Adrenal gland (tissue), 12 donors: ENCODE measurements around the gene KRTAP4-16. TPM values are rescaled to one million over a fixed set of nuclear protein-coding genes. Genes with fewer than 3 reads are reported as not detected.
"Not testable (repeated sequence)": the region's sequence is repeated elsewhere in the genome, so short reads cannot be mapped to it uniquely, and the experiment has no call there.

Experiments
- DNase-seq, 7 donors: peaks; one replicate each; pipeline ENCODE4 v3.0.0-alpha.2; 2019 to 2020
- H3K27ac ChIP-seq, 5 donors: fragments of 200-600 bp; sonication (generic) in 4 of 5; 1 replicate in 3 of 5; 2 replicates in 2 of 5; pipeline versions ENCODE4 v1.5.1 to v1.8.0; 2016 to 2020; ENCODE audit warnings: mild to moderate bottlenecking in 1 of 5
- H3K27me3 ChIP-seq: fragments of 200-600 bp; 2 replicates; pipeline ENCODE4 v1.8.0; 2021
- H3K36me3 ChIP-seq, 2 donors: fragments of 200-600 bp; replicated peaks in 1 of 2; 1 replicate in 1 of 2; 2 replicates in 1 of 2; pipeline versions ENCODE4 v1.5.1 to v1.8.0; 2018 to 2022
- H3K4me1 ChIP-seq, 2 donors: fragments of 200-600 bp; replicated peaks in 1 of 2; 1 replicate in 1 of 2; 2 replicates in 1 of 2; pipeline versions ENCODE4 v1.5.1 to v1.8.0; 2018 to 2021
- H3K4me3 ChIP-seq, 4 donors: fragments of 200-600 bp; sonication (generic) in 3 of 4; one replicate each; pipeline ENCODE4 v1.5.1; 2016 to 2018
- H3K9me3 ChIP-seq, 3 donors: fragments of 200-600 bp; sonication (generic) in 1 of 3; replicated peaks in 1 of 3; 1 replicate in 2 of 3; 2 replicates in 1 of 3; pipeline versions ENCODE4 v1.5.1 to v1.8.0; 2016 to 2021
- POLR2A ChIP-seq, 2 donors: fragments of 450-650 bp; IDR thresholded peaks; one replicate each; pipeline ENCODE4 v1.6.1; 2017; ENCODE audit warnings: antibody characterized with exemption in 2 of 2, mild to moderate bottlenecking in 2 of 2, moderate library complexity in 1 of 2
- WGBS, 4 donors: extraction: QIAGEN DNeasy Blood & Tissue Kit in 2 of 4; methylation state at CpG; one replicate each; pipeline versions ENCODE4 v1.1.5 to v1.1.7; 2013 to 2017; 5-methylcytosine and 5-hydroxymethylcytosine counted together
- intact Hi-C, 2 donors: fragments of 100-400 bp; cut with DNase I; formaldehyde crosslinking; loops; one replicate each; pipeline versions ENCODE4 v1.14.1 to v1.15.0; 2022 to 2023
- polyA plus RNA-seq, 3 donors: library from polyadenylated mRNA; stranded (reverse); fragments of 200-250 nt in 2 of 3; fragments of 350-450 nt in 1 of 3; fragmentation: Illumina TruSeq in 1 of 3; extraction: RNeasy Lipid Tissue Mini Kit (QIAGEN cat#74804) in 1 of 3; gene quantifications; one replicate each; pipeline ENCODE4 v1.2.3, GENCODE V29; 2013 to 2014
- total RNA-seq, 9 donors: library from RNA; depleted of rRNA in 4 of 9; stranded (reverse); fragments of >200 nt in 4 of 9; fragments of 120-200 nt in 1 of 9; fragmentation: NEBNext Ultra II Directional in 1 of 9; extraction: Animal tissue kit (Norgen Biotek cat#: 25700) in 1 of 9; gene quantifications; one replicate each; pipeline versions ENCODE4 v1.1.0 to v1.2.4, GENCODE V29; 2013 to 2023
- TF ChIP-seq, protein P1 (sequence below), 6 experiments: fragments of 450-650 bp in 4 of 6; fragments of 200-600 bp in 2 of 6; sonication (generic) in 1 of 6; IDR thresholded peaks; 1 replicate in 5 of 6; 2 replicates in 1 of 6; pipeline versions ENCODE4 v1.5.1 to v1.8.0; 2016 to 2021; ENCODE audit warnings: antibody characterized with exemption in 6 of 6, mild to moderate bottlenecking in 2 of 6, moderate library complexity in 1 of 6
- donor health status: healthy with polysubstance abuse.
- donor health status: Bipolar disorder and iron deficiency.
- donor health status: DM: yes; HTN: yes; CAD: no.
- donor health status: DM: no; HTN: no; CAD: no.
- donor health status: DM: no; HTN: no; CAD: no.
- donor health status: DM: yes; HTN: yes; CAD: no.

Gene KRTAP4-16
- total and polyA plus RNA-seq, 12 donors: not detected

DNA sequence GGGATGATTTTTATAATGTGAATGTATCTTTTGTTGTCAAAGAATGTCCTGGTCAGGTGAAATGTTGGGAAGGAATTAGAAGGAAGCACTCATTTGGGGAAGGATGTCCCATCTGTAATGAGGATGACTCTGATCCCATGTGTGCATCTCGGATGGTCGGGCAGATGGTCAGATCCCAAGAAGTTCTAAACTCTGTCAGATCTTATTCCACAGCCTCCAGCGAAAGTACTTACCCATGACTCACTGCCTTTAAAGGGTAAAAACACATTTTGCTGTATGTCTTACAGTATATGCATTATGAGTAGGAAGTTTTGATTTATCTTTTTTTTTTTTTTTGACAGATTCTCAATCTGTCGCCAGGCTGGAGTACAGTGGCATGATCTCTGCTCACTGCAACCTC lies 16.7 kb upstream of the KRTAP4-16 start:
- Histone ChIP-seq H3K27me3 (peaks cover 3% of the 10 kb centered on the region), H3K36me3 (no peaks in the 10 kb centered on the region), H3K9me3 (no peaks in the 10 kb centered on the region), H3K4me3 (no peak overlapping the region), H3K4me1 (no peaks in the 10 kb centered on the region), H3K27ac (no peak overlapping the region)
- TF ChIP-seq, protein P1, sequence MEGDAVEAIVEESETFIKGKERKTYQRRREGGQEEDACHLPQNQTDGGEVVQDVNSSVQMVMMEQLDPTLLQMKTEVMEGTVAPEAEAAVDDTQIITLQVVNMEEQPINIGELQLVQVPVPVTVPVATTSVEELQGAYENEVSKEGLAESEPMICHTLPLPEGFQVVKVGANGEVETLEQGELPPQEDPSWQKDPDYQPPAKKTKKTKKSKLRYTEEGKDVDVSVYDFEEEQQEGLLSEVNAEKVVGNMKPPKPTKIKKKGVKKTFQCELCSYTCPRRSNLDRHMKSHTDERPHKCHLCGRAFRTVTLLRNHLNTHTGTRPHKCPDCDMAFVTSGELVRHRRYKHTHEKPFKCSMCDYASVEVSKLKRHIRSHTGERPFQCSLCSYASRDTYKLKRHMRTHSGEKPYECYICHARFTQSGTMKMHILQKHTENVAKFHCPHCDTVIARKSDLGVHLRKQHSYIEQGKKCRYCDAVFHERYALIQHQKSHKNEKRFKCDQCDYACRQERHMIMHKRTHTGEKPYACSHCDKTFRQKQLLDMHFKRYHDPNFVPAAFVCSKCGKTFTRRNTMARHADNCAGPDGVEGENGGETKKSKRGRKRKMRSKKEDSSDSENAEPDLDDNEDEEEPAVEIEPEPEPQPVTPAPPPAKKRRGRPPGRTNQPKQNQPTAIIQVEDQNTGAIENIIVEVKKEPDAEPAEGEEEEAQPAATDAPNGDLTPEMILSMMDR (IDR thresholded peaks at IDR 0.05): no peak
- no peak for TF ChIP-seq POLR2A (IDR thresholded peaks at IDR 0.05)
- no peak for DNase-seq
- intact Hi-C loops: no loop called here
- WGBS, 4 donors: 84 to 90% (median 85%) methylated on average over 4 of the region's 4 CpGs

DNA sequence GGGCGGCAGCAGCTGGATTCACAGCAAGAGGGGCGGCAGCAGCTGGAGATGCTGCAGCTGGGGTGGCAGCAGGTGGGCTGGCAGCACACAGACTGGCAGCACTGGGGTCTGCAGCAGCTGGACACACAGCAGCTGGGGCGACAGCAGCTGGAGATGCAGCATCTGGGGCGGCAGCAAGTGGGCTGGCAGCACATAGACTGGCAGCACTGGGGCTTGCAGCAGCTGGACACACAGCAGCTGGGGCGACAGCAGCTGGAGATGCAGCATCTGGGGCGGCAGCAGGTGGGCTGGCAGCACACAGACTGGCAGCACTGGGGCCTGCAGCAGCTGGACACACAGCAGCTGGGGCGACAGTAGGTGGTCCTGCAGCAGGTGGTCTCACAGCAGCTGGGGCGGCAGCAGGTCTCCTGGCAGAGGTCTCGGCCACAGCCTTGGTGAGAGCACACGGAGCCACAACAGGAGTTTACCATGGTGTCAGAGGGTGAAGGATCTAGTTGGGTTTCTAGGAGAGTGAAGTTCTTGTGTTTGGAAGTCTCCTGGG lies 15.9 kb upstream of the KRTAP4-16 start, which contains the start of gene KRTAP4-11:
Gene KRTAP4-11, minus strand, starts transcription at position 528 of the 541 bp plus-strand sequence. Its CDS starts 58 bp downstream, at position 470.
- H3K4me3 ChIP-seq, H3K27ac ChIP-seq, DNase-seq, H3K36me3 ChIP-seq, intact Hi-C loops, H3K9me3 ChIP-seq, H3K27me3 ChIP-seq, H3K4me1 ChIP-seq: not testable (repeated sequence)
- WGBS, 4 donors: 69 to 100% (median 81%) methylated on average over 1 to 10 of the region's 10 CpGs

- intact Hi-C loops: no loop called here
- DNase-seq: no peak
- H3K27ac ChIP-seq: no peak overlapping the region
- 51 to 69% (median 57%) methylated on average over 5 of the region's 5 CpGs for WGBS, 4 donors
- H3K36me3 ChIP-seq: no peaks in the 10 kb centered on the region
- no peaks in the 10 kb centered on the region for H3K4me1 ChIP-seq
- TF ChIP-seq, protein P1 (IDR thresholded peaks at IDR 0.05): no peak
- TF ChIP-seq POLR2A (IDR thresholded peaks at IDR 0.05): no peak
- peaks cover 3% of the 10 kb centered on the region for H3K27me3 ChIP-seq
- H3K4me3 ChIP-seq: no peak overlapping the region
- H3K9me3 ChIP-seq: peaks cover 0 to 5% (median 0%) of the 10 kb centered on the region in 3 donors
Observed at GRCh38 chr17:41116297-41116696, 14.3 kb upstream of the KRTAP4-16 start.

- Histone ChIP-seq H3K36me3 (no peaks in the 10 kb centered on the region), H3K4me3 (no peak overlapping the region), H3K9me3 (peaks cover 0 to 5% (median 0%) of the 10 kb centered on the region in 3 donors), H3K27me3 (no peaks in the 10 kb centered on the region), H3K4me1 (no peaks in the 10 kb centered on the region), H3K27ac (no peak overlapping the region)
- TF ChIP-seq POLR2A (IDR thresholded peaks at IDR 0.05): no peak
- TF ChIP-seq, protein P1 (IDR thresholded peaks at IDR 0.05): no peak
- DNase-seq: no peak
- intact Hi-C loops: no loop called here
- WGBS, 4 donors: 64 to 77% (median 71%) methylated on average over 2 of the region's 2 CpGs
Observed at GRCh38 chr17:41111151-41111885, 9.3 kb upstream of the KRTAP4-16 start.

GRCh38 chr17:41108728-41109386 lies 6.8 kb upstream of the KRTAP4-16 start:
- H3K4me1 ChIP-seq, DNase-seq, intact Hi-C loops, H3K36me3 ChIP-seq, H3K9me3 ChIP-seq, H3K27me3 ChIP-seq, H3K4me3 ChIP-seq, H3K27ac ChIP-seq: not testable (repeated sequence)
- 0 to 61% (median 21%) methylated on average over 1 of the region's 1 CpG for WGBS, 4 donors
